Measurements from ENCODE around the gene KMT2A.
A peak's percentile ranks its signal among the peaks of the same experiment; 100 is the strongest.
"Not testable (repeated sequence)": the region's sequence is repeated elsewhere in the genome, so short reads cannot be mapped to it uniquely, and the experiment has no call there.

The KMT2A gene

DNA sequence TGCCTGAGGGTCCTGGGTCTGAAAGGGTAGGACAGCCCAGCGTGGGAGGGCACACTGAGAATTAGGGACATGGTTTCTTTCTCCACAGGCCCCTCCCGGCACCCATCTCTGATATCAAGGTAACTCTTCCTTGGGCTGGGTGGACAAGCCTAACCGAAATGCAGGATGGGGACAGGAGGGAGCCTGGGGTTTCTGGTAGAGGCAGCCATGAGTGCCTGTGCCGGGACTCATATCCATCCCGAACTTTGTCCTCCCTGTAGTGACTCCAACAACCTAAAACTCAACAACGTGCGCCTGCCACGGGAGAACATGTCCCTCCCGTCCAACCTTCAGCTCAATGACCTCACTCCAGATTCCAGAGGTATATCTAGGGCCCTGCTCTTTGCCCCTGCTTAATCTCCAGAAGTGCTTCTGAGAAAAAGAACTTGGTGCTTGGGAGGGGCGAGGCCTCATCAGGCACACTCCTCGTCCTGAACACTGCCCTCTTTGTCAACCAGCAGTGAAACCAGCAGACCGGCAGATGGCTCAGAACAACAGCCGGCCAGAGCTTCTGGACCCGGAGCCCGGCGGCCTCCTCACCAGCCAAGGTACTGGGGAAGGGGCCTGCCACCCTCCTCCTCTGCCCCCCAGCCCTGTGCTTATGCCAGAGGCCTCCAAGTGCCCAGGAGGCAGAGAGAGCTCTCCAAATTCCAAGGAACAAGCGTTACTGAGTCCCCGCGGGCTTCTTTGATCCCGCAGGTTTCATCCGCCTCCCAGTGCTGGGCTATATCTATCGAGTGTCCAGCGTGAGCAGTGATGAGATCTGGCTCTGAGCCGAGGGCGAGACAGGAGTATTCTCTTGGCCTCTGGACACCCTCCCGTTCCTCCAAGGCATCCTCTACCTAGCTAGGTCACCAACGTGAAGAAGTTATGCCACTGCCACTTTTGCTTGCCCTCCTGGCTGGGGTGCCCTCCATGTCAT is 97.8 kb downstream of the KMT2A start:
- no peak for DNase-seq

DNA sequence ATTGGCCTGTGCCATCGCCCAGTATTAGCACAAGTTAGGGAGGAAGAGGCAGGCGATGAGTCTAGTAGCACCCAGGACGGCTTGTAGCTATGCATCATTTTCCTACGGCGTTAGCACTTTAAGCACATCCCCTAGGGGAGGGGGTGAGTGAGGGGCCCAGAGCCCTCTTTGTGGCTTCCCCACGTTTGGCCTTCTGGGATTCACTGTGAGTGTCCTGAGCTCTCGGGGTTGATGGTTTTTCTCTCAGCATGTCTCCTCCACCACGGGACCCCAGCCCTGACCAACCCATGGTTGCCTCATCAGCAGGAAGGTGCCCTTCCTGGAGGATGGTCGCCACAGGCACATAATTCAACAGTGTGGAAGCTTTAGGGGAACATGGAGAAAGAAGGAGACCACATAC is 99.0 kb downstream of the KMT2A start:
- DNase-seq = no peak

- DNase-seq = no peak
Observed at GRCh38 chr11:118536726-118537125, 100.4 kb downstream of the KMT2A start.

GRCh38 chr11:118537409-118537980 is 101.2 kb downstream of the KMT2A start:
- DNase-seq = no peak

- DNase-seq = no peak
Observed at GRCh38 chr11:118544010-118544646, 107.8 kb downstream of the KMT2A start.

DNA sequence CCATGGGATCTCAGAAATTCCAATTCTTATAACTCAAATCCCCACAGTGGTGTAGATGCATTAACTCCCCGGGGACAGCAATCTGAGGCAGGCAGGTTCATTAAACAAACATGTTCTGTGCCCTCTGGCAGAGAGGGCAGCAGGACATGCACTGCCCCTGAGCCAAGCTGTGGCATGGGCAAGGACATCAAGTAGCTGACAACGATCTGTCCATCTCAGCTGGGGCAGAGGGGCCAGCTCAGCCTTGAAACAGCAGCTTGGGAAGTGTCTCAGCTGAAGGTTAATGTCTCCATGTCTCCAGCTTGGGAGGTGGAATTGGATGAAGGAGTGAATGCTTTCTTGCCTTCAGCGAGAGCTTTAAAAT is 108.3 kb downstream of the KMT2A start:
- no peak for DNase-seq

DNA sequence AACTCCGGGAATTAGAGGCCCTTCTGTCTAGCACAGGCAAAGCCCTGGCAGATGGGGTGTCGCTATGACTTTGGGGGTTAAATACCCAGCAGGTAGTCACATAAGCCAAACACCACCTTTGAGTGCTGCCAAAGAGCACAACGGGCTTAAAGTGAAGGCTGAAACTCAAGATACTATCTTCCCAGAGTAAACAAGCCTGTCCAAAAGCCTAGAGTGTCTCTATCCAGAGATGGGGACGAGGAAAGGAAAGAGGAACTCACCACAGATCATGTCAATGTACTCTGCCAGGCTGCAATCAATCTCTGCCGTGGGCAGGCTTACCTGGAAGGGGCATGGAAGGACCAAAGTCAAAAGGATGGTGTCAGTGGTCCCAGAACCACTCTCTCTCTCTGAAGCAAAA is 109.2 kb downstream of the KMT2A start:
- DNase-seq = no peak

- DNase-seq = no peak
Observed at GRCh38 chr11:118547132-118547531, 110.8 kb downstream of the KMT2A start.

- DNase-seq = no peak
Observed at GRCh38 chr11:118552341-118552740, 116.0 kb downstream of the KMT2A start.

DNA sequence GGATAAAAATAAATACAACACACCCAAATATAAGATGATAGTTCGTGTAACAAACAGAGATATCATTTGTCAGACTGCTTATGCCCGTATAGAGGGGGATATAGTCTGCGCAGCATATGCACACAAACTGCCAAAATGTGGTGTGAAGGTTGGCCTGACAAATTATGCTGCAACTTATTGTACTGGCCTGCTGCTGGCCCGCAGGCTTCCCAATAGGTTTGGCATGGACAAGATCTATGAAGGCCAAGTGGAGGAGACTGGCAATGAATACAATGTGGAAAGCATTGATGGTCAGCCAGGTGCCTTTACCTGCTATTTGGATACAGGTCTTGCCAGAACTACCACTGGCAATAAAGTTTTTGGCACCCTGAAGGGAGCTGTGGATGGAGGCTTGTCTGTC is 124.5 kb downstream of the KMT2A start:
- no peak for DNase-seq

DNA sequence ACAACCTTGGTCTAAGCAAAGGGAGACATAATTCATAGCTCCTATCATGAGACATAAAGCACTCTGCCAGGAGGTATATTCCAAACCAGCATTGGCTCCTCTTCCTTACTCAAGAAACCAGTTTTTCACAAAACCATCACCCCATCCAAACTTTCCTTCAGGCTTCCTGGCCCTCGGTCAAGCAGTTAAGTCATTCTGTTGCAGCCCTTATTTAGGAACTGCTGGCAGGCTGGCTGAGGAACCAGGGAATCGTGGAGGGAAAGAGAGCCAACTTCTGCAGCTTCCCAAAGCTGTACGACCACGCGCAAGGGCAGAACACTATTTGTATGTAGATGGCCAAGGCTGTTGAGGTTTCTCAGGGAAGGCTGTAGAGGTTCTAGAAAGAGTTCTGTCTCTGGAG is 128.8 kb downstream of the KMT2A start:
- no peak for DNase-seq

DNA sequence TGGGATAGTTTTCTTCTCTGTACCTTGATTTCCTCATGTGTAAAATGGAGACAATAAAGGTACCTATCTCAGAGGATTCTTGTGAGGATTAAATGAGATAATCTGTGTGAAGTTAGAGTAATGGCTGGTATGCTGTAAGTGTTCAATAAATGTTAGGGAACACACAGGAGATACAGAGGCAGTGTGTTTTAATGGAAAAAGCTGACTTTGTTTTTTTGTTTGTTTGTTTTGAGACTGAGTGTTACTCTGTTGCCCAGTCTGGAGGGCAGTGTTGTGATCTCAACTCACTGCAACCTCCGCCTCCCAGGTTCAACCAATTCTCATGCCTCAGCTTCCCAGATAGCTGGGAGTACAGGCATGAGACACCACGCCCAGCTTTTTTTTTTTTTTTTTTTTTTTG is 133.4 kb downstream of the KMT2A start:
- DNase-seq = no peak

DNA sequence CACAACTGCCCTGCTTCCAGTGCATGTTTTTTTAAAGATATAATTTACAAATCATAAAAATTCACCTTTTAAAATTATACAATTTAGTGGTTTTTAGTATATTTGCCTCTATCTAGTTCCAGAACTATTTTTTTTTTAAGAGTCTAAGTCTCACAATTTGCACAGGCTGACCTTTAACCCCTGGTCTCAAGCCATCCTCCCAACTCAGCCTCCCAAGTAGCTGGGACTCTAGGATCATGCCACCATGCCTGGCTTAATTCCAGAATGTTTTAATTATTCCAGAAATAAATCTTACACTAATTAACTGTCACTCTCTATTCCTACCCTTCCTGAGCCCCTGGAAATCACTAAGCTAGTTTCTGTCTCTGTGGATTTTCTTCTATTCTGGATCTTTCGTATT is 134.5 kb downstream of the KMT2A start:
- DNase-seq = no peak

GRCh38 chr11:118571701-118572060 is 135.4 kb downstream of the KMT2A start:
- DNase-seq = not testable (repeated sequence)

DNA sequence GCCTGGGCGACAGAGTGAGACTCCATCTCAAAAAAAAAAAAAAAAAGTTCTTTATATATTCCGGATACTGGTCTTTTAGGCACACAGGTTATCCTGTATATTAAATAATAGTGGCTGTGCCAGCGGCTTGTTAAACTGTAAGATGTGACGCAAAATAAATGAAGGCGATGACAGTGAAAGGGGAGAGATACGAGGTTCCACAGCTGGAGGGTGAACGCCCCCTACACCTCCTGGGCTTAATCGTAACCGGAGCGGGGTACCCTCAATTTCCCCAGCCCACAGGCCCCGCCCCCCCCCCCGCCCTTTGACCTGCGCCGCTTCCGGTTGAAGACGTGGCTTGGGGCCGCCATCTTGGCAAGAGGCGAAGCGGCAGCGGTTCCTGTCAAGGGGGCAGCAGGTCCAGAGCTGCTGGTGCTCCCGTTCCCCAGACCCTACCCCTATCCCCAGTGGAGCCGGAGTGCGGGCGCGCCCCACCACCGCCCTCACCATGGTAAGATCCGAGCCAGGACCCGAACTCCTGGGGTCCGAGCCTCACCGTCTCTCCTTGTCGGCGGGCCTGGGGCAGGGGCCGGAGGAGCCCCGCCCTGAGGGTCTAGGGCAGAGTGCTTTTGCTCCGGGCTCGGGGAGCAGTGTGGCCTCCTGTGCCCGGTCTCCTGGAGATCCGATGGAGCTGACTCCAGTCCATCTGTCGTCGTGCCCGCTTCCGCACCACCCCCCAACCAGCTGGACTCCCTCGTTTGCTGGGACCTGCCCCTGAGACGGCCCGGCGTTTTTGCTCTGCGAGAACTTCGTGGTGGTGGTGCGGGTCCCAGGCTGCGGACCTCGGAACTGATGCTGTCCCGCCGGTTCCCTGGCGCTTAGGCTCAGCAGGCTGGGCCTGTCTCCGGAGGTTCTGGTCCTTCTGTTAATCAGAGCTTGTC is 136.0 kb downstream of the KMT2A start, which contains the start of gene ARCN1:
TSS of gene ARCN1 (plus strand) at position 349 of the 920 bp plus-strand sequence. CDS start at position 488, 139 bp downstream.
- DNase-seq = peak; percentile 72

DNA sequence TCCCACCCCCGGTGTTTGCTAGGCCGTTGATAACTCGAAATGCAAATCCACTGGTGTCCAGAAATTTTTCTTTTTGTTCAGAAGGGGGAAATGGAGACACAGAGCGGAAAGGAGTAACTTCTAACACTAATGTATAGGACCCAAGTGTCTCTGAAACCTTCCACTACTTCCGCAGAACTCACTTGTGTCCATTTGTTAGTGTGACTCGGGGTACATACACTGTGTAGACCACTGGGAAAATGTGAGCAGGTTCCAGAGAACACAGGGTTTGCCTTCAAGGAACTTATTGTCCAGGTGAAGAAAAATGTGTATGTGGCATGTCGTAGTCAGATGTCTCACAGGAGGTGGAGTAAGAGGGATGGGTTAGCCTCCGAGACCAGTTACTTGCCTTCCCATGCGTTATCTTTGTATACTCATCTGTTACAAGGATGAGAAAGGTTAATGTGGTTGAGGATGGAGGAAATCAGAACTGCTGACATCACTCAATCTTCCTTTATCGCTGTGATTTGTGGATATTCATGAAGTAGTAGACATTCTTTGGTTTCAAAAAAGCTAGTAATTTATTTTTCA is 136.8 kb downstream of the KMT2A start:
- DNase-seq = no peak

DNA sequence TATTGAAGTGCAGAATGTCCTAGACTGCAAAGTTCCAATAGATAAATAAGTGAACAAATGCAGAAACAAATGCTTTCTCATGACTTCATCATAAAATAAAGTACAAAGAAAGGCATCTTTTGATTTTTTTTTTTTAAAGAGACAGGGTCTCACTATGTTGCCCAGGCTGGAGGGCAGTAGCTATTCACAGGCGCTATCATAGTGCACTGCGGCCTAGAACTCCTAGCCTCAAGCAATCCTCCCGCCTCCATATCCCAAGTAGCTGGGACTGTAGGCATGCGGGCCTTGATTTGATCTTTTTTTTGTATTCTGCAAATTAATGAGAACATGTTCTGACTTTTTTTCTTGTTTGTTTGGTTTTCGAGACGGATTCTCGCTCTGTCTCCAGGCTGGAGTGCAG is 138.3 kb downstream of the KMT2A start:
- no peak for DNase-seq

Data from NCI-H1092 (cell line).